ENCODE results near the gene ANKLE1. TPM values are rescaled to one million over a fixed set of nuclear protein-coding genes. Genes with fewer than 3 reads are reported as not detected.
A peak's percentile ranks its signal among the peaks of the same experiment; 100 is the strongest.
"Not testable (repeated sequence)": the region's sequence is repeated elsewhere in the genome, so short reads cannot be mapped to it uniquely, and the experiment has no call there.

Gene ANKLE1
- total RNA-seq, 1 donor from 2014 or later, result 0.04 TPM

DNA sequence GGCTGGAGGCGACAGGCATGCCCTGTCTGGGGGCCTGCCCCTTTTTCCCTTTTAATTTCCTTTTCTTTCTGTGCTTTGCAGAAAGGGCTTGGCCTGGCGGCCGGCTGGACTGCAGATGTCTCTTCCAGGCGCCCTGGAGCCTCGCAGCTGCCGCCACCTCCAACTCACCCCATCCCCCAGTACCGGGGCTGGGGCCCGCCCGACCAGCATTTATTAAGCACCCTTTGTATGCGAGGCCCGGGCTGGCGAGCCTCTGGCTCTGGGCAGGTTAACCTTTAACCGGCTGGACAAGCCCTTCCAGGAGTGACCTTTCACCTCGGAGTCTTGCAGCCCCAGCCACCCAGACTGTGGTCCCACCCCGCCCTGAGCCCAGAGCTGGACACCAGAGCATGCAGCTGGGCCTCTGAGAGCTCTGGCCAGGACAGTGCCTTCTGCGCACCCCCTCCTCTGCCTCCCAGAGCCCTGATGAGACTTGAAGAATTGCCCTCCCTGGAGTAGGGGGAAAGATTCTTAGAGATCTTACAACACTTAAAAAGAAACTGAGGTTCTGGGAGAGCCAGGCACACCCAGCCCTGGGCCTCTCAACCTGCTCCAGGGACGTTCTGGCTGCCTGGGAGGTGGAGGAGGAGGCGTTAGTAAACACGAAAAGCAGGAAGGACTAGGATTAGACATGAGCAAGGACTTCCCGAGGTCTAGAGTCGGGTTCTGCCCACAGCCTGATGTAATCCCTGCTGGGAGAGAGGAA lies 34.8 kb upstream of the ANKLE1 start:
- ATAC-seq, result peak; percentile 60

DNA sequence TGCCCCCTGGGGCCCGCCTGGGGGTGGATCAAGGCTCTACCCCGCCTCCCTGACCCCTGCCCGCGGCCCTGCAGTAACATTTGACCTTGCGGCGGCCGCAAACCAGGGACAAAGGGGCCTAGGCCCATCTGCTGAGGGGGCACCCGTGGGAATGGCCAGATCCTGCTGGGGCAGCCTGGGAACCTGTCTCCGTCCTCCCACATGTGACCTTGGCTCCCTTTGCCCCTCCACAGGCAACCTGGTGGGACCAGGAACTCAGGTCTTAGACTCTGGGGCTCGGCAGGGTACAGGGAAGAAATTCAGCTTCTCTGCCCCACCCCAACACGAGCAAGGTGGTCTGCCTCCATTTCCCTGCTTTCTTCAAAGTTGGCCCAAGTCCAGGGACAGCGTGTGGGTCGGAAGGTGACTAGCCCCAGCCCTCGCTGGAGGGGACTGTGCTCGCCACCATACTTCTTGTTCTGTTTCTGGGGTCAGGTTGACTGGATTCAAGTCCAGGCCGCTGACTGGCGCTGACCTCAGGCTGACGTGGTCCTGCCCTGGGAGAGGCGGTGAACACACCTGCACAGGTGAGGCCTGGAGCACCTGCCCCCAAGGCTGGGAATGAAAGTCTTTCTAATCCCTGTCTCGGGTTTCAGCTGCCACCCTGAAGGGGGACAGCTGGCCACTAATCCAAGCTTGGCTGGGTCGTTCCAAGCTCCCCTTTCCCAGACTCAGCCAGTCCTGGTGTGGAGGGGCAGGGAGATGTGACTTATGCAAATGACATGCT lies 33.5 kb upstream of the ANKLE1 start:
- peak; percentile 21 for ATAC-seq

DNA sequence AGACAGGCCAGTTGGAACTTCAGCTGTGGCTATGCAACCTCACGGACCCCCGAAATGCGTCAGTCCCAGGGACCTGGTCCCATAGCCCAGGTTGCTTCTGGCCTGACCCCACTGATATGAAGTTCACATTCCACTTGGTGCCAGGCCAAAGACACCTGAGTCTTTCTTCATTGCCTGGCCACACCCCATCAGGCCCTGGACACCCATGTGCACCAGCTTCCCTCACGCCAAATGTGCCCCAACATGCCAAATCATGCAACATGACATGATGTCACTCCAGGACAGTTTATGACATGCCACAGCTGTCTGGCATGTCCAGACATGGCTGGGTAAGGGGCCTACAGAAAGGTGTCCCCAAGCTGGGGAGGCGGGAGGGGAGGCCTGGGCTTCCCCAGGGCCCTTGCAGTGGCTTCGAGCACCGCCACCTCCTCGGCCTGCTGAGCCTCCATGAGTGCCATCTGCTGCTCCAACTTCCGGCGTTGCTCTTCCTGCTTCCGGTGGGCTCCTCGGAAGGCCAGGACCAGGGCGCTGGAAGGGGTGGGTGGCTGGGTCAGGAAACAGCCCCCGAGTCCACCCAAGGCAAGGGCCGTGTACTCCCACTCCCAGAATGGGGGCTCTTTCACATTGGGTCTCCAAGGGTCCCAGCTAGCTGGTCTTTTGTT lies 31.7 kb upstream of the ANKLE1 start:
- peak; percentile 6 for ATAC-seq

GRCh38 chr19:17254636-17255035 lies 27.1 kb upstream of the ANKLE1 start:
- no peak for ATAC-seq

- ATAC-seq, result peak; percentile 53
Observed at GRCh38 chr19:17255150-17255621, 26.5 kb upstream of the ANKLE1 start.

- ATAC-seq, result no peak
Observed at GRCh38 chr19:17256130-17256529, 25.6 kb upstream of the ANKLE1 start.

DNA sequence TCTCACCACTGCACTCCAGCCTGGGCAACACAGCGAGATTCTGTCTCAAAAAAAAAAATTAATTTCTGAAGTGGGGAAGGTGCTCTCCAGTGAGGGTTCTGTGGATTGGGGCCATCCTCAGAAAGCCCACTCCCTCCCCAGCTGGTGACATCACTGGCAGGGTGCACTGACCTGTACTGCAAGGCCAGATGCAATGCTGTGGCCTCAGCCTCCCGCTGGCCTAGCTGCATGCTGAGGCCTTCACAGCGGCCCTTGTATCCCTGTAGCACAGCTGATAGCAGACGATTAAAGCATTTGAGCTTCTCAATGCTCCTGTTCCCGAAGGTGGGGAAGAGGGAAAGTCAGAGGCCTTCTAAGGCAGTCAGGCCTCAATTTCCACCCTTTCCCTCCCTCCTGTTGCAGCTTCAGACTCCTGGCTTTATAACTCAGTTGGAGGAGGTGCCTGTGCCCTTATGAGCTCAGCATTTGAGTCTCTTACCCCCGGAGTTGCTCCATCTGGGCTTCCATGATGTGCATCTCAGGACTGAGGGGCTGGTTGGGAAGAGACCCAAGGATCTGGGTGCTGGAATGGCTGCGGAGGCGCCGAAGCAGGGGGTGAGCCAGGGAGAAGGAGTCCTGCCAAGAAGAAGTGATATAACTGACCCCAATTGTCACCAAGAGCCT lies 22.5 kb upstream of the ANKLE1 start:
- ATAC-seq, result no peak

GRCh38 chr19:17259934-17260333 lies 21.8 kb upstream of the ANKLE1 start:
- ATAC-seq, result no peak

DNA sequence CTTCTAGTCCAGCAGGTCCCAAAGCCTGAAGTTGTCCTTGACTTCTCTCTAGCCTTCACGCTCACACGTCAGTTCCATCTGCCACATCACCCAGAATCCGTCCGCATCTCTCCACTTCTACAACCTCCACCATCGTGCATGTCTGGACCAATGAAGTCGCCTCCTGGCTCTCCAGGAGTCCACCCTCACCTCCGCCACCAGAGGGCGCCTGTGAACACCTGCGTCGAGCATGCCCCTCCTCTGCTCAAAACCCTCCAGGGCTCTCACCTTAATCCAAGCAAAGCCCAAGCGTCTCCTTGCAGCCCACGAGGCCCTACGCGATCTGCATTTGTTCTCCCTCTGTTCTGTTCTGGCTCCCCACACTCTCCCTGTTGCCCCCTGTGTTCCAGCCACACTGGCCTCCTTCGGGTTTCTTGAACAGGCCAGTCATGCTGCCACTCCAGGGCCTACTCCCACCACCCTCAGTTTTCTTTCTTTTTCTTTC lies 20.8 kb upstream of the ANKLE1 start:
- peak; percentile 92 for ATAC-seq

- no peak for ATAC-seq
Observed at GRCh38 chr19:17262557-17262956, 19.1 kb upstream of the ANKLE1 start.

DNA sequence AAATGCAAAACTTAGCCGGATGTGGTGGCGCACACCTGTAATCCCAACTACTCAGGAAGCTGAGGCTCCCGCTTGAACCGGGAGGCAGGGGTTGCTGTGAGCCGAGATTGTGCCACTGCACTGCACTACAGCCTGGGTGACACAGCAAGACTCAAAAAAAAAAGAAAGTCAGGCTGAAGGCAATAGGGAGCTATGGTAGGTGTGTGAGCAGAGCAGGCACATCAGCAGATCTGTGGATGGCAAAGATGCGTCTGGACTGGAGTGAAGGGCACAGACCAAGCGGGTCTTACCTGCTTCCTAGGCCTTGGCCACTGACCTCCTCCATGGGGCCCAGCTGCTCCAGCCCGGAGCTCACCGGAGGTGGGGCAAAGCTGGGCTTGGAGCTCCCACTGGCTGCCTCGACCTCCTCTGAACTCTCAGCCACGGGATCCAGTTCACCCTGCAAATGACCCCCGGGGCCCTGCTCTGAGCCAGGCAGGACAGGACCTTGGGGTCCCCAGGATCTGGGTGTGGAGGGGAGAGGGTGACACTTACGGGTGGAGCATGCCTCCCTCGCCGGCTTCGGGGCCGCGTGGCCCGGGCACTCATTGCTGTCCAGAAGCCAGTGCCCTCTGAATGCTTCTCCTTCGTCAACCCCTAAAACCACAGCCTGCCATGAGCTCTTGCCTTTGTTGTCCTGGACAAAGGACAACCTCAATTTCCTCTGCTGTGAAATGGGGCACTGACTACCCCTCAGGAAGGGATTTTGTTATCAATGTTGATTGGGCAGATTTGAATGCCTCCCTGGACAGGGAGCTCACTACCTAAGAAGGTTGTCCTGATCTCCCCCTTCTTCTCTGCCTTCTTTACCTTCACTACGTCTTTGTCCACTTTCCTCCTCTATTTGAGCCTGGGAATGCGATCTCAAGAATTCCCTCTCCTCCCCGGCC lies 17.7 kb upstream of the ANKLE1 start:
- ATAC-seq, result no peak

DNA sequence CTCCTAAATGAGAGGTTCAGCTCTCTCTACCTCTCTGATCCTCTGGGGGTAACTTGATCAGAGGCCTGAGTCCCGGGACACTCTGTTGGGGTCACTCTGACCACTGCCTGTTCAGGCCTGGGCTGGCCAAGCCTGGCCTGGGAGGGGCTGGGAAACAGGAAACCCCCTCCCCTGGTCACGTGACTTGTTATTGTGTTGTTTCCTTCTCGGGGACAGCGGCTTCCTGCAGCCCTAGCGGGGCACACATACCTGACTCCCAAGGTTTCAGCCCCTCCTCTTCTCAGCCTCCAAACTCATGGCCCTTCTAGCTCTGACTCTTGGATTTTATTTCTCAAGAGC lies 17.1 kb upstream of the ANKLE1 start, which contains the start of gene USHBP1:
Gene USHBP1, minus strand, starts transcription at position 105 of the 339 bp plus-strand sequence. CDS start 446 bp downstream, outside the sequence.
- ATAC-seq, result no peak

GRCh38 chr19:17266026-17266425 lies 15.7 kb upstream of the ANKLE1 start:
- no peak for ATAC-seq

GRCh38 chr19:17266589-17266974 lies 15.1 kb upstream of the ANKLE1 start:
- ATAC-seq, result no peak

DNA sequence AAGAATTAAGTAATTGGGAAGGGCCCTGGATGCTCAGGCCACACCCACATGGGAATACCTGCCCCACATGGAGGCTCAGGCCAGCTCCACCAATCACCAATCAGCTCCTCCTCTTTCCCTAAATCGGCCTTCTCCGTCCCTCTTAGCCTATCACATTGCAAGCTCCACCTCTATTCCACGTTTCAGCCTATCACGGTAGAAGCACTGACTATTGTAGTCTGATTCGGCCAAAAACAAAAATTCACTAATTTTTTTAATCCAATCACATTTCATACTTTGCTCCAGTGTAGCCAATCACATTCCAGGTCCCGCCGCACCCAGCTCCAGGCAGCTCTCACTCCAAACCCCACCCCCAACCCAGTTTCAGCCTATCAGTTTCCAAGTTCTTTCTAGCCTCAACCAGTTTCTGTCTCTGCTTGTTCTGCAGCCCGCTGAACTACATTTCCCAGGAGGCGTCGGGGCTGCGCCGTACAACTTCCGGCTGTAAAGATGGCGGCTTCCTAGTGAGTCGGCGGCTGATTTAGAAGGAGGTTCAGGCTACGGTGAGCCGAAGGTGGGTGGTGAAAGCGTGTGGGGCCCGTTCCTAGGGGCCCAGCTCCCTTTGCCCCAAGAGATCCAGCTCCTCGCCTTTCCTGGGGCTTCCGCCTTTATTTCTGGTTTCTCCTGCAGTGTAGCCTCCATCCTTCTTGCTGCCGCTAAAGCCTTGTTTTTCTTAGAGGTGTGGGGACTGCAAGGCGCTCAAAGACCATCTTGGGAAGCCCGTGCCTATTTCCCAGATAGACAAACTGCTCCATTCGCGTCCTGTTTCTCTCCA lies 14.5 kb upstream of the ANKLE1 start, which contains the start of gene BABAM1:
Gene BABAM1, plus strand, starts transcription at position 469 of the 814 bp plus-strand sequence. CDS start 1,364 bp downstream, outside the sequence.
- ATAC-seq, result peak; percentile 96

DNA sequence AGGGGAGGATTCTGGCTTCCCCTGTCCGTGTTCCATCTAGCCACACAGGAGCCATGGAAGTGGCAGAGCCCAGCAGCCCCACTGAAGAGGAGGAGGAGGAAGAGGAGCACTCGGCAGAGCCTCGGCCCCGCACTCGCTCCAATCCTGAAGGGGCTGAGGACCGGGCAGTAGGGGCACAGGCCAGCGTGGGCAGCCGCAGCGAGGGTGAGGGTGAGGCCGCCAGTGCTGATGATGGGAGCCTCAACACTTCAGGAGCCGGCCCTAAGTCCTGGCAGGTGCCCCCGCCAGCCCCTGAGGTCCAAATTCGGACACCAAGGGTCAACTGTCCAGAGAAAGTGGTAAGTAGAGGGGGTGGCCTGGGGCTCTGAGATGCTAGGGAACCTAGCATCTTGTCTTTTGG lies 12.9 kb upstream of the ANKLE1 start:
- ATAC-seq, result no peak

DNA sequence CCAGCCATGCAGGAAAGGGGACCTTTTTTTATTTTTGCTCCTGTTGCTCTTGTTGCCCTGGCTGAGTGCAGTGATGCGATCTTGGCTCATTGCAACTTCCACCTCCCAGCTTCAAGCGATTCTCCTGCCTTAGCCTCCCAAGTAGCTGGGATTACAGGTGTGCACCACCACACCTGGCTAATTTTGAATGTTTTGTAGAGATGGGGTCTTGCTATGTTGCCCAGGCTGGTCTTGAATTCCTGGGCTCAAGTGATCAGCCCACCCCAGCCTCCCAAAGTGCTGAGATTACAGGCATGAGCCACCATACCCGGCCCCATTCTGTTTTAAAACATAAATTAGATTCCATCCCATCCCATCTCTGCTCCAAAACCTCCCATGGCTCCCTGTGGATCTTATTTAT lies 6.8 kb upstream of the ANKLE1 start:
- ATAC-seq, result not testable (repeated sequence)

- no peak for ATAC-seq
Observed at GRCh38 chr19:17275441-17276175, 6.1 kb upstream of the ANKLE1 start.

DNA sequence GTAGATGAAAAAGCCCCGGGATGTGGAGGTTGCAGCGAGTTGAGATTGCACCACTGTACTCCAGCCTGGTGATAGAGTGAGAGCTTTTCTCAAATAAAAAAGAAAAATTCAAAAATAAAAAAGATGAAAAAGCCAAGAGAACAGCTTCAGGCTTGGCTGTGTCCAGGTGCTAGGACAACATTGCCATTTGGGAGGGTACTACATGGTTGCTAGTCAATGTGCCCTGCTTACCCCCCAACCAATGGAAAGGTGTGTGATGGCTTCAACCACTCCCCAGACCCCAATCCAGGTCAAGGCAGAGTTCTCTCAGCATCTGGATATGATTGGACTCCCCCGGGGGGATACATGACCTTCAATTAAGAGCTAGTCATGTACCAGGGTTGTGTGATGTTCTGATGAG lies 2.3 kb upstream of the ANKLE1 start:
- no peak for ATAC-seq
